SK-N-SH (cell line): ENCODE data around the gene USP26. TPM values are rescaled to one million over a fixed set of nuclear protein-coding genes. Genes with fewer than 3 reads are reported as not detected.

Experiments
- CTCF ChIA-PET: fragments of 300-600, 350-600 bp; formaldehyde crosslinking; extraction: SDS; loops from one replicate; lab custom pipeline; 2021; lab: Yijun Ruan, JAX
- POLR2A ChIA-PET: fragments of 350-600 bp; sonication (Branson Sonifier 250); formaldehyde crosslinking; extraction: SDS; loops from one replicate; lab custom pipeline; 2020; ENCODE audit warnings: antibody characterized with exemption, inconsistent platforms; lab: Yijun Ruan, JAX
- DNase-seq: peaks from one replicate; pipeline ENCODE4 v3.0.0; 2012
- H2AFZ ChIP-seq: fragments of 200-600 bp; sonication (generic); 2 replicates; pipeline ENCODE4 v1.8.1; 2016; ENCODE audit warnings: antibody characterized with exemption, mild to moderate bottlenecking, low read depth
- H3F3A ChIP-seq: fragments of 200-600 bp; sonication (generic); replicated peaks from 2 replicates; pipeline ENCODE3; 2016; ENCODE audit warnings: antibody characterized with exemption, mild to moderate bottlenecking; ENCODE audit not compliant: insufficient read depth
- H3K27ac ChIP-seq, 2 experiments: fragments of 200-500 bp in 1 of 2; fragments of 200-600 bp in 1 of 2; sonication (Bioruptor generic) in 1 of 2; sonication (generic), shearing (Covaris generic) in 1 of 2; 2 replicates each; pipeline versions ENCODE4 v1.5.1 to v1.6.1; 2014 to 2016; ENCODE audit warnings: low read depth in 2 of 2, inconsistent platforms in 1 of 2, low read length in 1 of 2, mild to moderate bottlenecking in 1 of 2, mixed read lengths in 1 of 2
- H3K27me3 ChIP-seq: fragments of 200-600 bp; sonication (generic), shearing (Covaris generic); 2 replicates; pipeline ENCODE4 v1.6.1; 2016; ENCODE audit warnings: mixed run types; ENCODE audit not compliant: insufficient read depth
- H3K36me3 ChIP-seq, 2 experiments: fragments of 200-500 bp in 1 of 2; fragments of 200-600 bp in 1 of 2; sonication (Bioruptor generic) in 1 of 2; sonication (generic) in 1 of 2; replicated peaks in 1 of 2; 2 replicates each; pipeline versions ENCODE3 to v1.5.1; 2014 to 2016; ENCODE audit warnings: low read length in 1 of 2, mild to moderate bottlenecking in 1 of 2; ENCODE audit not compliant: insufficient read depth in 2 of 2, control insufficient read depth in 1 of 2
- H3K4me1 ChIP-seq, 2 experiments: fragments of 200-500 bp in 1 of 2; fragments of 200-600 bp in 1 of 2; sonication (Bioruptor generic) in 1 of 2; sonication (generic), shearing (Covaris generic) in 1 of 2; 2 replicates each; pipeline versions ENCODE4 v1.5.1 to v1.6.1; 2014 to 2016; ENCODE audit warnings: low read depth in 1 of 2, low read length in 1 of 2, mixed run types in 1 of 2; ENCODE audit not compliant: insufficient read depth in 2 of 2, control insufficient read depth in 1 of 2
- H3K4me2 ChIP-seq: fragments of 200-600 bp; sonication (generic), shearing (Covaris generic); 2 replicates; pipeline ENCODE4 v1.6.1; 2017; ENCODE audit warnings: mixed run types
- H3K4me3 ChIP-seq, 2 experiments: fragments of 200-500 bp in 1 of 2; fragments of 200-600 bp in 1 of 2; sonication (Bioruptor generic) in 1 of 2; sonication (generic), shearing (Covaris generic) in 1 of 2; 2 replicates each; pipeline versions ENCODE4 v1.5.1 to v1.8.1; 2014 to 2016; ENCODE audit warnings: low read depth in 2 of 2, inconsistent platforms in 1 of 2, low read length in 1 of 2, mild to moderate bottlenecking in 1 of 2, mixed read lengths in 1 of 2, moderate library complexity in 1 of 2
- H3K79me2 ChIP-seq: fragments of 200-600 bp; sonication (generic); 2 replicates; pipeline ENCODE4 v1.8.1; 2017; ENCODE audit warnings: mild to moderate bottlenecking; ENCODE audit not compliant: insufficient read depth
- H3K9ac ChIP-seq: fragments of 200-600 bp; sonication (generic); 2 replicates; pipeline ENCODE4 v1.6.1; 2017; ENCODE audit warnings: mixed run types
- H3K9me2 ChIP-seq: fragments of 200-600 bp; sonication (generic); 2 replicates; pipeline ENCODE4 v1.6.1; 2017; ENCODE audit warnings: mixed run types
- H3K9me3 ChIP-seq: fragments of 200-600 bp; sonication (generic); 2 replicates; pipeline ENCODE4 v1.6.1; 2017; ENCODE audit warnings: mixed run types, mild to moderate bottlenecking, moderate library complexity
- H4K20me1 ChIP-seq: fragments of 200-600 bp; sonication (generic); 2 replicates; pipeline ENCODE4 v1.6.1; 2017; ENCODE audit warnings: mild to moderate bottlenecking, mixed run types; ENCODE audit not compliant: insufficient read depth
- CHD2 ChIP-seq: fragments of 150-350 bp; IDR thresholded peaks from 2 replicates; pipeline ENCODE4 v1.6.1; 2018; ENCODE audit warnings: low read length; ENCODE audit not compliant: partially characterized antibody
- ELF1 ChIP-seq: IDR thresholded peaks from 2 replicates; pipeline ENCODE4 v1.4.0; 2012
- EP300 ChIP-seq, 2 experiments: IDR thresholded peaks; 2 replicates each; pipeline versions ENCODE4 v1.4.0 to v1.6.1; 2012; ENCODE audit warnings: borderline replicate concordance in 1 of 2, low read depth in 1 of 2, low read length in 1 of 2
- EZH2phosphoT487 ChIP-seq: fragments of 200-600 bp; sonication (generic); IDR thresholded peaks from 2 replicates; pipeline ENCODE4 v1.6.1; 2017; ENCODE audit warnings: low read depth, mixed run types, mild to moderate bottlenecking, antibody characterized with exemption, moderate library complexity, borderline replicate concordance
- FOSL2 ChIP-seq: IDR thresholded peaks from 2 replicates; pipeline ENCODE4 v1.4.0; 2012; ENCODE audit warnings: low read depth, mild to moderate bottlenecking, moderate library complexity, borderline replicate concordance
- FOXJ3 ChIP-seq: sonication (generic); formaldehyde crosslinking; IDR thresholded peaks from 2 replicates; pipeline ENCODE4 v1.5.1; 2020; ENCODE audit warnings: mild to moderate bottlenecking, missing genetic modification reagents
- FOXM1 ChIP-seq: IDR thresholded peaks from 2 replicates; pipeline ENCODE4 v1.4.0; 2012; ENCODE audit warnings: low read depth, mild to moderate bottlenecking
- GATA2 ChIP-seq: sonication (generic); formaldehyde crosslinking; IDR thresholded peaks from 2 replicates; pipeline ENCODE4 v1.5.0; 2020; ENCODE audit warnings: mild to moderate bottlenecking, missing genetic modification reagents
- IRF3 ChIP-seq: fragments of 150-350 bp; IDR thresholded peaks from 2 replicates; pipeline ENCODE4 v1.6.1; 2016; ENCODE audit warnings: mild to moderate bottlenecking, low read depth, low read length
- JUND ChIP-seq: IDR thresholded peaks from 2 replicates; pipeline ENCODE4 v1.4.0; 2012
- MAX ChIP-seq: IDR thresholded peaks from 2 replicates; pipeline ENCODE4 v1.4.0; 2012; ENCODE audit warnings: low read depth
- MEF2A ChIP-seq: IDR thresholded peaks from 2 replicates; pipeline ENCODE4 v1.4.0; 2012; ENCODE audit warnings: low read depth, borderline replicate concordance
- MXI1 ChIP-seq: IDR thresholded peaks from 2 replicates; pipeline ENCODE4 v1.6.1; 2012; ENCODE audit warnings: mild to moderate bottlenecking, low read depth, low read length, improper control_type of control experiment
- NFIC ChIP-seq: IDR thresholded peaks from 2 replicates; pipeline ENCODE4 v1.4.0; 2012; ENCODE audit warnings: borderline replicate concordance
- NRF1 ChIP-seq: IDR thresholded peaks from 2 replicates; pipeline ENCODE4 v1.6.1; 2012; ENCODE audit warnings: low read depth, mild to moderate bottlenecking, low read length
- POLR2AphosphoS5 ChIP-seq: IDR thresholded peaks from 2 replicates; pipeline ENCODE4 v1.6.1; 2012; ENCODE audit warnings: low read depth, low read length
- RAD21 ChIP-seq: IDR thresholded peaks from 2 replicates; pipeline ENCODE4 v1.6.1; 2012; ENCODE audit warnings: mild to moderate bottlenecking, low read length
- RCOR1 ChIP-seq: fragments of 150-350 bp; IDR thresholded peaks from 2 replicates; pipeline ENCODE4 v1.6.1; 2017; ENCODE audit warnings: antibody characterized with exemption, low read length
- RFX5 ChIP-seq: IDR thresholded peaks from 2 replicates; pipeline ENCODE4 v1.6.1; 2012; ENCODE audit warnings: mild to moderate bottlenecking, improper control_type of control experiment, low read length
- RXRA ChIP-seq: IDR thresholded peaks from 2 replicates; pipeline ENCODE4 v1.4.0; 2012; ENCODE audit warnings: low read depth, mild to moderate bottlenecking, borderline replicate concordance
- SMC3 ChIP-seq: IDR thresholded peaks from 2 replicates; pipeline ENCODE4 v1.6.1; 2012; ENCODE audit warnings: low read depth, low read length, improper control_type of control experiment
- TEAD4 ChIP-seq: IDR thresholded peaks from 2 replicates; pipeline ENCODE4 v1.4.0; 2012; ENCODE audit warnings: mild to moderate bottlenecking, borderline replicate concordance; ENCODE audit not compliant: insufficient read depth
- YY1 ChIP-seq: IDR thresholded peaks from 2 replicates; pipeline ENCODE4 v1.4.0; 2012; ENCODE audit warnings: low read depth, mild to moderate bottlenecking
- WGBS: methylation state at CpG from one replicate; pipeline ENCODE4 v1.1.6; 2017; ENCODE audit warnings: low lambda C conversion rate; 5-methylcytosine and 5-hydroxymethylcytosine counted together
- polyA plus RNA-seq, 3 experiments: library from polyadenylated mRNA; depleted of rRNA; stranded (reverse); fragments of >200 nt; gene quantifications; 2 replicates each; pipeline ENCODE4 v1.2.3, GENCODE V29; 2012
- TF ChIP-seq, protein P1 (sequence below): IDR thresholded peaks from 2 replicates; pipeline ENCODE4 v1.4.0; 2012; ENCODE audit warnings: low read depth, borderline replicate concordance

Gene USP26
- polyA plus RNA-seq, 1 of the 3 experiments (the other 2 are of a cell fraction), result not detected

- no peaks in the 10 kb centered on the region for H3F3A ChIP-seq
- H3K9ac ChIP-seq, result no peak overlapping the region
- POLR2A ChIA-PET, result no interaction called here
- WGBS, result under 1% methylated on average over 7 of the region's 7 CpGs
- H3K4me3 ChIP-seq, result no peak overlapping the region
- peak overlapping the region in 1 of 2 experiments; percentile 97; a peak in 2 of 4 replicates for H3K27ac ChIP-seq
- H3K4me2 ChIP-seq, result no peak overlapping the region
- no peak overlapping the region for H2AFZ ChIP-seq
- H3K27me3 ChIP-seq, result no peaks in the 10 kb centered on the region
- no peaks in the 10 kb centered on the region for H3K9me3 ChIP-seq
- CTCF ChIA-PET, result interaction anchor here (1.6 to 2.1 kb wide), 3 partner anchors 8 to 21 kb away, joined by 5 to 8 read pairs (median 5); no protein-coding TSS in a partner anchor
- H3K79me2 ChIP-seq, result no peaks in the 10 kb centered on the region
- DNase-seq, result peak; percentile 44
- H3K36me3 ChIP-seq, result no peaks in the 10 kb centered on the region
- H3K9me2 ChIP-seq, result no peaks in the 10 kb centered on the region
- no peak for TF ChIP-seq RXRA
- peak; percentile 23 for TF ChIP-seq RAD21
- TF ChIP-seq MXI1, result no peak
- TF ChIP-seq FOXJ3 (CRISPR knock-in tag), result peak; percentile 78; the same call in 1 of the 2 replicates
- TF ChIP-seq GATA2 (CRISPR knock-in tag), result peak; percentile 83
- TF ChIP-seq NRF1, result no peak
- no peak for TF ChIP-seq YY1
- no peak for TF ChIP-seq JUND
- no peak for TF ChIP-seq FOSL2
- TF ChIP-seq ELF1, result no peak
- TF ChIP-seq TEAD4, result 0 out of 2 replicates have a peak, but pooled peaks have one; percentile 10
- TF ChIP-seq RFX5, result no peak
- TF ChIP-seq EZH2phosphoT487, result no peak
- no peak for TF ChIP-seq CHD2
- no peak for TF ChIP-seq POLR2AphosphoS5
- no peak for TF ChIP-seq FOXM1
- no peak for TF ChIP-seq IRF3
- TF ChIP-seq RCOR1, result no peak
- peak in 1 of 2 experiments; percentile 92; a peak in 2 of 4 replicates for TF ChIP-seq EP300 (IDR thresholded peaks at IDR 0.05; ENCODE audit: borderline replicate concordance in 1 of 2, low read depth in 1 of 2, low read length in 1 of 2)
- TF ChIP-seq SMC3, result no peak
- TF ChIP-seq MAX, result no peak
- TF ChIP-seq MEF2A, result no peak
- no peak for TF ChIP-seq NFIC
- TF ChIP-seq, protein P1, sequence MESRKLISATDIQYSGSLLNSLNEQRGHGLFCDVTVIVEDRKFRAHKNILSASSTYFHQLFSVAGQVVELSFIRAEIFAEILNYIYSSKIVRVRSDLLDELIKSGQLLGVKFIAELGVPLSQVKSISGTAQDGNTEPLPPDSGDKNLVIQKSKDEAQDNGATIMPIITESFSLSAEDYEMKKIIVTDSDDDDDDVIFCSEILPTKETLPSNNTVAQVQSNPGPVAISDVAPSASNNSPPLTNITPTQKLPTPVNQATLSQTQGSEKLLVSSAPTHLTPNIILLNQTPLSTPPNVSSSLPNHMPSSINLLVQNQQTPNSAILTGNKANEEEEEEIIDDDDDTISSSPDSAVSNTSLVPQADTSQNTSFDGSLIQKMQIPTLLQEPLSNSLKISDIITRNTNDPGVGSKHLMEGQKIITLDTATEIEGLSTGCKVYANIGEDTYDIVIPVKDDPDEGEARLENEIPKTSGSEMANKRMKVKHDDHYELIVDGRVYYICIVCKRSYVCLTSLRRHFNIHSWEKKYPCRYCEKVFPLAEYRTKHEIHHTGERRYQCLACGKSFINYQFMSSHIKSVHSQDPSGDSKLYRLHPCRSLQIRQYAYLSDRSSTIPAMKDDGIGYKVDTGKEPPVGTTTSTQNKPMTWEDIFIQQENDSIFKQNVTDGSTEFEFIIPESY, result no peak
- peaks cover 0 to 17% of the 10 kb centered on the region in 2 experiments; a peak in 1 of 4 replicates for H3K4me1 ChIP-seq
- no peaks in the 10 kb centered on the region for H4K20me1 ChIP-seq
Measured at GRCh38 chrX:132984058-132984650, 112.8 kb downstream of the USP26 start.
